KMS-11 (cell line): ENCODE results near the gene KRTAP5-8.
A peak's percentile ranks its signal among the peaks of the same experiment; 100 is the strongest.
"Not testable (repeated sequence)": the region's sequence is repeated elsewhere in the genome, so short reads cannot be mapped to it uniquely, and the experiment has no call there.

Source experiments
- H2AFZ ChIP-seq: fragments of 200-600 bp; sonication (generic); 2 replicates; pipeline ENCODE4 v1.6.1; 2016; ENCODE audit warnings: antibody characterized with exemption, mixed run types, low read depth
- H3K27ac ChIP-seq: fragments of 200-600 bp; sonication (generic); 2 replicates; pipeline ENCODE4 v1.6.1; 2016; ENCODE audit warnings: mild to moderate bottlenecking, mixed run types
- H3K27me3 ChIP-seq: fragments of 200-600 bp; sonication (generic); 2 replicates; pipeline ENCODE4 v1.6.1; 2017; ENCODE audit warnings: mild to moderate bottlenecking, low read depth, mixed run types, moderate library complexity; ENCODE audit not compliant: insufficient read depth
- H3K36me3 ChIP-seq: fragments of 200-600 bp; sonication (generic); 2 replicates; pipeline ENCODE4 v1.6.1; 2017; ENCODE audit warnings: mild to moderate bottlenecking, mixed run types; ENCODE audit not compliant: insufficient read depth
- H3K4me1 ChIP-seq: fragments of 200-600 bp; sonication (generic); 2 replicates; pipeline ENCODE4 v1.6.1; 2016; ENCODE audit warnings: mild to moderate bottlenecking, low read depth, mixed run types; ENCODE audit not compliant: poor library complexity, severe bottlenecking
- H3K4me2 ChIP-seq: fragments of 200-600 bp; sonication (generic); 2 replicates; pipeline ENCODE4 v1.7.0; 2016; ENCODE audit warnings: mild to moderate bottlenecking, mixed run types
- H3K4me3 ChIP-seq: fragments of 200-600 bp; sonication (generic); IDR thresholded peaks from 2 replicates; pipeline ENCODE4 v1.6.1; 2017; ENCODE audit warnings: low read depth, low read length, mixed read lengths; ENCODE audit not compliant: insufficient read depth
- H3K79me2 ChIP-seq: fragments of 200-600 bp; sonication (generic); 2 replicates; pipeline ENCODE4 v1.6.1; 2016; ENCODE audit warnings: low read depth, mixed run types; ENCODE audit not compliant: insufficient read depth
- H3K9ac ChIP-seq: fragments of 200-600 bp; sonication (generic); 2 replicates; pipeline ENCODE4 v1.6.1; 2016; ENCODE audit warnings: mild to moderate bottlenecking, mixed run types
- H4K20me1 ChIP-seq: fragments of 200-600 bp; sonication (generic); 2 replicates; pipeline ENCODE4 v1.6.1; 2016; ENCODE audit warnings: mild to moderate bottlenecking, mixed run types; ENCODE audit not compliant: insufficient read depth
- TF ChIP-seq, protein P1 (sequence below): fragments of 200-600 bp; sonication (generic); conservative IDR thresholded peaks from 2 replicates; pipeline ENCODE4 v1.6.1; 2017; ENCODE audit warnings: low read depth, mild to moderate bottlenecking, antibody characterized with exemption, low read length, moderate library complexity, mixed read lengths

KRTAP5-8 gene

DNA sequence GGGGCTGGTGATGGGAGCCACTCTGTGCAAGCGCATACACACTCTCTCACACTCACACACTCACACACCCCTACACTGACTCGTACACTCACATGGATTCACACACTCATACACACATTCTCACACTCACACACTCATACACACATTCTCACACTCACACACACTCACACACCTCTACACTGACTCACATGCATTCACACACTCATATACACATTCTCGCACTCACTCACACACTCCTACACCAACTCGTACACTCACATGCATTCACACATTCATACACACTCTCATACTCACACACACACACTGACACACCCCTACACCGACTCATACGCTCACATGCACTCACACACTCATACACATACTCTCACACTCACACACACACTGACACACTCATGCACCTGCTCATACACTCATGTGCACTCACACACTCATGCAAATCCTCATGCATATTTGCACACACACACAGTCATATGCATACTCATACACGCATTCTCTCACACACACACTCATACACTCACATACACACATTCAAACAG is 39.7 kb downstream of the KRTAP5-8 start:
- H3K36me3 ChIP-seq: no peaks in the 10 kb centered on the region
- no peak overlapping the region for H3K4me3 ChIP-seq
- H3K4me1 ChIP-seq: peaks cover 7% of the 10 kb centered on the region
- no peak overlapping the region for H2AFZ ChIP-seq
- H3K27ac ChIP-seq: no peak overlapping the region
- TF ChIP-seq, protein P1, sequence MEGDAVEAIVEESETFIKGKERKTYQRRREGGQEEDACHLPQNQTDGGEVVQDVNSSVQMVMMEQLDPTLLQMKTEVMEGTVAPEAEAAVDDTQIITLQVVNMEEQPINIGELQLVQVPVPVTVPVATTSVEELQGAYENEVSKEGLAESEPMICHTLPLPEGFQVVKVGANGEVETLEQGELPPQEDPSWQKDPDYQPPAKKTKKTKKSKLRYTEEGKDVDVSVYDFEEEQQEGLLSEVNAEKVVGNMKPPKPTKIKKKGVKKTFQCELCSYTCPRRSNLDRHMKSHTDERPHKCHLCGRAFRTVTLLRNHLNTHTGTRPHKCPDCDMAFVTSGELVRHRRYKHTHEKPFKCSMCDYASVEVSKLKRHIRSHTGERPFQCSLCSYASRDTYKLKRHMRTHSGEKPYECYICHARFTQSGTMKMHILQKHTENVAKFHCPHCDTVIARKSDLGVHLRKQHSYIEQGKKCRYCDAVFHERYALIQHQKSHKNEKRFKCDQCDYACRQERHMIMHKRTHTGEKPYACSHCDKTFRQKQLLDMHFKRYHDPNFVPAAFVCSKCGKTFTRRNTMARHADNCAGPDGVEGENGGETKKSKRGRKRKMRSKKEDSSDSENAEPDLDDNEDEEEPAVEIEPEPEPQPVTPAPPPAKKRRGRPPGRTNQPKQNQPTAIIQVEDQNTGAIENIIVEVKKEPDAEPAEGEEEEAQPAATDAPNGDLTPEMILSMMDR: no peak
- no peaks in the 10 kb centered on the region for H4K20me1 ChIP-seq
- no peak overlapping the region for H3K4me2 ChIP-seq
- no peaks in the 10 kb centered on the region for H3K27me3 ChIP-seq
- no peak overlapping the region for H3K9ac ChIP-seq
- H3K79me2 ChIP-seq: no peaks in the 10 kb centered on the region

DNA sequence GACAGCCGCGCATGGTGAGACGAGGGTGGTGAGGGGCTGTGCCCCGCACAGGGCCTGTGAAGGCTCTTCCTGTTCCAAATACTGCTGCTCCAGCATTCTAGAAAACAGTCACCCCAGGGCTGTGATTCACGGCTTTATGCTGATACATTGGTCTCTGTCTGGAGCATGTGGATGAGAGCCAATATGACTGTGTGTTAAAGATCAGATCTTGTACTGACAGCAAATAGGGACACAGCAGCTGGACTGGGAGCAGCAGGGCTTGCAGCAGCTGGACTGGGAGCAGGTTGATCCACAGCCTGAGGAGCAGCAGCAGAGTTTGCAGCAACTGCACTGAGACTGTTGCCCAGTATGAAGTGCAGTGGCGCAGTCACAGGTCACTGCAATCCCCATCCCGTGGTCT is 41.7 kb downstream of the KRTAP5-8 start:
- H3K79me2 ChIP-seq, H2AFZ ChIP-seq, H3K27ac ChIP-seq, H3K36me3 ChIP-seq, H3K27me3 ChIP-seq, H3K4me2 ChIP-seq, H3K4me3 ChIP-seq, H3K4me1 ChIP-seq, H3K9ac ChIP-seq, H4K20me1 ChIP-seq: not testable (repeated sequence)

DNA sequence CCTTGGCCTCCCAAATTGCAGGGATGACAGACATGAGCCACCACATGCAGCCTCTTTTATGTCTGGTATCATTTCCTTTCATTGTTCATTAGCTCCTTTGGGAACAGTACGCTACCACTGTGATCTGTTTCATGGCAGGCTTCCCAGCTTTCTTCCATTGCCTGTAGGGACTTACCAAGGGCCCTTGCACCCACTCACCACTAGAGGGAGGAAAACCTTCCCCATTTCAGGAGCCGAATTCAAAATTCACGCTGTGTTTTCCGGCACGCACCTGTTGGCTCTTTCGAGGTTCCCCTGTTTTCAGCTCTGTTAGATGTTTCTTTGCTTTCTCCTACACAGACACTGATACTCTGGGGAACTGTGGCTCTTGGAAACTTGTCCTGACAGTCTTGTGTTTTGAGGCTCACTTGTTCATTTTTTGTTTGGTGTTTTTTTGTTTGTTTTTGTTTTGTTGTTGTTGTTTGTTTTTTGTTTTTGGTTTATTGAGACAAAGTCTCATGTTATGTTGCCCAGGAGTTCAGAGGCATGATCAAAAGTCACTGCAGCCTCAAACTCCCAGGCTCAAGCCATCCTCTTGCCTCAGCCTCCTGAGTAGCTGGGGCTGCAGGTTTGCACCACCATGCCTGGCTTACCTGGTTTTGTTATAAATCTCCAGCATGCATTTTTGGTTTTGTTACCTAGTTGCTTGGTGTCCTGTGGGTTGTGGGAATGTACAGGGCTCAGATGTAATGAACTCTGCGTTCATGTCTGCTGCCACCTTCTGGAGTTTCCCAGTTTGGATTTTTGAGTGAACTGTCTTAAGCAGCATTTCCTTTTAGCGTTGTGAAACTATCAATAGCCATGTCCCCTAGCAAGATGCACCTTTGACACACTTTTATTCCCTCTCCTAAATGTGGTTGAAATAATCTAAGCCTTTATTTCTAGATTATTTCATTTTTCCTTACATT is 42.5 kb downstream of the KRTAP5-8 start:
- Histone ChIP-seq H3K9ac (no peak overlapping the region), H2AFZ (peak overlapping the region; percentile 42; the same call in 1 of the 2 replicates), H3K4me2 (peak overlapping the region; percentile 53; the same call in 1 of the 2 replicates)

DNA sequence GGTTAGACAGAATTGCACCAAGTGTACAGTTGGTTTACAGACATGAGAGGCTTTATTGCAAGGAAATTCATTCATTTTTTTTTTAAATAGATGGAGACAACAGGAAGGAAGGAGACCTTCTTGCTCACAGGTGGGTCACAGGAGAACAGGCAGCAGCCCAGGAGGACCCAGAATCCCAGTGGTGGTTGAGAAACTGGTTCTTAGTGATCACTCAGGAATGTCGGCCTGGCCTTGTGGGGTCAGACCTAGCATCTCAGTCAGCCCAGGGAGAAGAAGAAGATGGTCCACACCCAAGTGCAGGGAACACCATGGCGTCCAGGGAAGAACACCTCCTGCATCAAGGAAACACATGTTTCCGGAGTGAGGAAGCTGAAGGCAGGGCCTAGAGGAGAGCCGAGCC is 44.0 kb downstream of the KRTAP5-8 start:
- no peak overlapping the region for H3K4me2 ChIP-seq
- no peaks in the 10 kb centered on the region for H3K79me2 ChIP-seq
- no peak overlapping the region for H3K4me3 ChIP-seq
- H4K20me1 ChIP-seq: no peaks in the 10 kb centered on the region
- H3K4me1 ChIP-seq: peaks cover 7% of the 10 kb centered on the region
- H3K9ac ChIP-seq: no peak overlapping the region
- no peaks in the 10 kb centered on the region for H3K27me3 ChIP-seq
- TF ChIP-seq, protein P1: no peak
- no peak overlapping the region for H2AFZ ChIP-seq
- no peaks in the 10 kb centered on the region for H3K36me3 ChIP-seq
- H3K27ac ChIP-seq: no peak overlapping the region

More for the DNA sequence above, 42.5 kb downstream of the KRTAP5-8 start:
- Histone ChIP-seq H4K20me1 (no peaks in the 10 kb centered on the region), H3K79me2 (no peaks in the 10 kb centered on the region), H3K4me1 (peaks cover 7% of the 10 kb centered on the region), H3K36me3 (no peaks in the 10 kb centered on the region), H3K4me3 (no peak overlapping the region), H3K27me3 (no peaks in the 10 kb centered on the region), H3K27ac (no peak overlapping the region)
- TF ChIP-seq, protein P1: peak; percentile 80
